Daoy (cell line): ENCODE measurements around the gene CCDC88A. TPM values are rescaled to one million over a fixed set of nuclear protein-coding genes. Genes with fewer than 3 reads are reported as not detected.
"Not testable (repeated sequence)": the region's sequence is repeated elsewhere in the genome, so short reads cannot be mapped to it uniquely, and the experiment has no call there.

Experiments used
- DNase-seq: peaks from one replicate; pipeline ENCODE4 v3.0.0-alpha.2; 2015; ENCODE audit warnings: low read depth
- total RNA-seq: library from RNA; depleted of rRNA; stranded (reverse); fragments of >200 nt; shearing (Covaris generic); gene quantifications from 2 replicates; pipeline ENCODE4 v1.2.3, GENCODE V29; 2014

CCDC88A gene
- total RNA-seq, 1 experiment from 2014 or later, result 47.5 TPM

GRCh38 chr2:55391615-55392242 is 27.9 kb downstream of the CCDC88A start:
- DNase-seq, result no peak

- DNase-seq, result no peak
Observed at GRCh38 chr2:55391155-55391554, 28.5 kb downstream of the CCDC88A start.

GRCh38 chr2:55385516-55385915 is 34.1 kb downstream of the CCDC88A start:
- DNase-seq, result not testable (repeated sequence)

- no peak for DNase-seq
Observed at GRCh38 chr2:55384786-55385185, 34.9 kb downstream of the CCDC88A start.

GRCh38 chr2:55371376-55371775 is 48.3 kb downstream of the CCDC88A start:
- no peak for DNase-seq

- no peak for DNase-seq
Observed at GRCh38 chr2:55370208-55370607, 49.4 kb downstream of the CCDC88A start.

- DNase-seq, result no peak
Observed at GRCh38 chr2:55365303-55365702, 54.4 kb downstream of the CCDC88A start.

GRCh38 chr2:55364189-55365055 is 55.2 kb downstream of the CCDC88A start:
- DNase-seq, result peak; percentile 85

- DNase-seq, result no peak
Observed at GRCh38 chr2:55363636-55364035, 56.0 kb downstream of the CCDC88A start.

GRCh38 chr2:55361465-55362189 is 58.0 kb downstream of the CCDC88A start:
- DNase-seq, result no peak

GRCh38 chr2:55358451-55358850 is 61.2 kb downstream of the CCDC88A start:
- DNase-seq, result no peak

- peak; percentile 1 for DNase-seq
Observed at GRCh38 chr2:55357927-55358326, 61.7 kb downstream of the CCDC88A start.

- DNase-seq, result no peak
Observed at GRCh38 chr2:55357164-55357563, 62.5 kb downstream of the CCDC88A start.

GRCh38 chr2:55356136-55356535 is 63.5 kb downstream of the CCDC88A start:
- not testable (repeated sequence) for DNase-seq

GRCh38 chr2:55355451-55355850 is 64.2 kb downstream of the CCDC88A start:
- no peak for DNase-seq

- no peak for DNase-seq
Observed at GRCh38 chr2:55351672-55352071, 68.0 kb downstream of the CCDC88A start.

GRCh38 chr2:55345064-55345463 is 74.6 kb downstream of the CCDC88A start:
- DNase-seq, result no peak

GRCh38 chr2:55338268-55338667 is 81.4 kb downstream of the CCDC88A start:
- DNase-seq, result no peak

GRCh38 chr2:55334728-55335127 is 84.9 kb downstream of the CCDC88A start:
- DNase-seq, result no peak

- DNase-seq, result no peak
Observed at GRCh38 chr2:55330541-55331297, 88.9 kb downstream of the CCDC88A start.

- DNase-seq, result no peak
Observed at GRCh38 chr2:55327470-55328230, 92.0 kb downstream of the CCDC88A start.
